HG02973 (cell line): ENCODE measurements around the gene SLC16A1.
A peak's percentile ranks its signal among the peaks of the same experiment; 100 is the strongest.
"Not testable (repeated sequence)": the region's sequence is repeated elsewhere in the genome, so short reads cannot be mapped to it uniquely, and the experiment has no call there.

Source experiments
- ATAC-seq: cut with Tn5 transposase; IDR thresholded peaks from one replicate; pipeline ENCODE4 v1.9.1; 2021; ENCODE audit warnings: moderate library complexity; ENCODE audit not compliant: unreplicated experiment

The SLC16A1 gene, protein sequence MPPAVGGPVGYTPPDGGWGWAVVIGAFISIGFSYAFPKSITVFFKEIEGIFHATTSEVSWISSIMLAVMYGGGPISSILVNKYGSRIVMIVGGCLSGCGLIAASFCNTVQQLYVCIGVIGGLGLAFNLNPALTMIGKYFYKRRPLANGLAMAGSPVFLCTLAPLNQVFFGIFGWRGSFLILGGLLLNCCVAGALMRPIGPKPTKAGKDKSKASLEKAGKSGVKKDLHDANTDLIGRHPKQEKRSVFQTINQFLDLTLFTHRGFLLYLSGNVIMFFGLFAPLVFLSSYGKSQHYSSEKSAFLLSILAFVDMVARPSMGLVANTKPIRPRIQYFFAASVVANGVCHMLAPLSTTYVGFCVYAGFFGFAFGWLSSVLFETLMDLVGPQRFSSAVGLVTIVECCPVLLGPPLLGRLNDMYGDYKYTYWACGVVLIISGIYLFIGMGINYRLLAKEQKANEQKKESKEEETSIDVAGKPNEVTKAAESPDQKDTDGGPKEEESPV

DNA sequence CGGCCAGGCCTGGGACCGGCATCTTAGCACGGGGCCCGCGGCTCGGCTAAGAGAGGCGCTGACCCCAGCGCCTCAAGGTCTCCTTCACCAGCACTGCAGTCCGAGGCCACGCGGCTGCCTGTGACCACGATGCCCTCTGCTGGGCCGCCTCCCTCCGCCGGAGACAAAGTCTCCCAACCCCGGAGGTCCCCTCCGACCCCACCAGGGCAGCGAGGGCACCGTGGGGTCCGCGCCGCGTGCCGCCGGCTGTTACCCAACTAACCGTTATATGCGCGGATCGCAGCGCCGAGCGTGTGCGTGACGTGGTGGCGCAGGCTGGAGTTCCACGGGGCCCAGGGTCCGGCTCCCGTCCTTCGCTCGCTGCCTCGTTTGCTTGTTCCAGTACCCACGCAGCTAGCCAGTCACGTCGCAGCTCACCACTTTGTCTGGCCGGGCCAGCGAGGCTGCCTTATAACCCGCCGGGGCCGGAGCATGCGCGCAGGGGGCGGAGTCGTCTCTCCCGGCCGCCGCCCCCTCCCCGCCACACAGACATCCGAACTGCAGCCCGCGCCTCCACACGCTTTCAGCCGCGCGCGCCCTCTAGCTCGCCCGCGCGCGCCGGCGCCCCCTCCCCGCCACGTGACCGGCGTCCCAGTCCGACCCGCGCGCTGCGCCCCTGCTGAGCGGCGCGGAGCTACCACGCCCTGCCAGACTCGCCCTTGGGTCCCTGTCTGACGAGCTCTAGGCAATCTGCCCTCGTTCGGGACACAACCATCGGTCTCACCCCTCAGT, at the start of gene SLC16A1:
Gene SLC16A1, minus strand, starts transcription at position 424 of the 771 bp plus-strand sequence. CDS start 26,888 bp downstream, outside the sequence.
- peak; percentile 60 for ATAC-seq

DNA sequence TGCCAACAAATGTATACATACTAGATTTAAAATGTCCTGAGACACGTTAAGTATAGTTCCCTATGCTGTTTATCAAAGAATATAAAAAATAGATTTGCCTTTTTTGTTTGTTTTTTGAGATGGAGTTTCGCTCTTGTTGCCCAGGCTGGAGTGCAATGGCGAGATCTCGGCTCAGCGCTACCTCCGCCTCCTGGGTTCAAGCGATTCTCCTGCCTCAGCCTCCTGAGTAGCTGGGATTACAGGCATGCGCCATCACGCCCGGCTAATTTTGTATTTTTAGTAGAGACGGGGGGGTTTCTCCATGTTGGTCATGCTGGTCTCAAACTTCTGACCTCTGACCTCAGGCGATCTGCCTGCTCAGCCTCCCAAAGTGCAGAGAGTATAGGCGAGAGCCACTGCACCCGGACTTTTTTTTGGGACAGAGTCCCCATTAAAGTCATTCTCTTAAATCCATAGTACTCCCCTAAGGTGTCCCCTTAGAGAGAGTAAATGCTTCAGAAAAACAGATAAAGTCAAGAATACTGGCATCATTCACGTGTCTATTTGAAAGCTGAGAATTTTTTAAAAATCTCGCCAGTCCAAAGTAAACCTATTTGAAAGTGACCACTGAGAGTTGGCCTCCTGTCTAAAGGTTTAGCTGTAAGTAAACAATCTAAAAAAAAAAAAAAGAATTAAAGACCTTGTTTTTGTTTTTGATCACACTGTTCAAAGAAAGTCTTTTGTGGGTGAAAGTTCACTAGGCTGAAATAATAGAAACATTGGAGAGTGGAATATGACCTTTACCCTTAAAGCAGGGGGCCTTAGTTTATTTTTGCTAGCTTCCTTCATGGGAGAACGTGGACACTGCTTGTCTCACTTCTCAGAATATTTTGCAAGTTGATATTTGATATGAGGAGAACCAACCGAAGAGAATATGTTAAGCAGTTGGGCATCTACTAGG, 48.0 kb upstream of the SLC16A1 start:
- ATAC-seq = no peak

DNA sequence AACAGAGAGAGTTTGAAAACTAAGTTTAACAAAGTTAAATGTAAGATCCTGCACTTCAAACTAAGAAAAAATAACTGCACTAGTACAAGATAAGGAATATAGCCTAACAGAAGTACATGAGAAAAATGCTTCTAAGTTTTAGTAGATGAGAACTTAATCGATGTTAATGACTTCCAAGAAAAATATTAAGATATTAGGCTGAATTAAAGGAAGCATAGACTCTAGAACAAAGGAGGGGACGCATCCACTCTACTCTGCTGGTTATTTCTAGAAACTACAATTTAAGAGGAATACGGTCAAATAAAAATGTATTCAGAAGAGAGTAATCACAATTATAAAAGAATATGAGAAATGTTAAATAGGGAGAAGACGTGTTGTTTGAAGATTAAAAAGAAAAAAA, 46.3 kb upstream of the SLC16A1 start:
- ATAC-seq = no peak

DNA sequence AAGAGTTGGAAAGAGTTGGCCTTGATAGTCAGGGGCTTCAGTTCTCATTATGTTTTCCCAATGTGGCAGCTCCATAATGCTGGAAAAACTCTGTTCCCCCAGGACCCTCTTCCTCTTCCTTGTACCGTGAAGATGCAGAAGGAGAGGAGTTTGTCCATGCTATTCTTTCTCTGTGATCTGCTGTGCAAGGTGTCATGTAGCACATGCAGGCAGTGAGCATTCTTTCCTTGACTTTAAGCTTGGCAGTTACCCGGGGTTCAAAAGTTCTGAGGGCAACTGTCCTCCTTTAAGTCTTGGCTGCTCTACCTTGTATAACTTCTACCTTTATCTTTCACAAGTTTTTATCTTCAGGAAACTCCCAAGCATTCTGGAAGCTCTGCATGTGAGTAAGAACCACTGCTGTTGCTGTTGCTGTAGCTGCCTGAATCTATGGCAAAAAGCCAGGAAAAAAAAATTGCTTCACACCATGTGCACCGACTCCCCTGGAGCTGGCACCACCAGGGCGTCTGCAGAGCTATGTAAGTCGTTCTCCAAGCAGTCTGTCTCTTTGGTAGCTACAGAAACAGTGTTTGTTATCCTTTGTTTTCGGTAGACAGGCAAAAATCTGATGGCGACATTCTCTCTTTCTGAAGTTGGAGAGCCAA, 42.7 kb upstream of the SLC16A1 start:
- ATAC-seq = no peak

DNA sequence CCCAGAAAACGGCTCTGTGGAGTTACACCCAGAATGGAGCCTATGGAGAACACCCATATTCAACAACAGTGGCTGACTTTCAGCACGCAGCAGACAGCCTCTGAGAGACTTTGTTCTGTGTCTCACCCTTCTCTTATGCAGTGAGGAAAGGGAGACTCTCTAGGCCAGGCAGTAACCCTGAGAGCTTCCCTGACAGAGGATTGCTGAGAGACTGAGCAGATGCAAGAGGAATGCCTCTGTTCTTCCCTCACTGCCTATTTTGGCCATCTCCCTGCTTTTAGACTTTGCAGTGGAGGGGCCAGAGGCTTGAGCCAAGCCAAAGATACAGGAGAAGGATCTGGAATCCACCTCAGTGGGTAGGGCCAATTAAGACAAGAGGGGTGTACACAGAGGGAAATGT, 41.8 kb upstream of the SLC16A1 start:
- ATAC-seq = no peak

DNA sequence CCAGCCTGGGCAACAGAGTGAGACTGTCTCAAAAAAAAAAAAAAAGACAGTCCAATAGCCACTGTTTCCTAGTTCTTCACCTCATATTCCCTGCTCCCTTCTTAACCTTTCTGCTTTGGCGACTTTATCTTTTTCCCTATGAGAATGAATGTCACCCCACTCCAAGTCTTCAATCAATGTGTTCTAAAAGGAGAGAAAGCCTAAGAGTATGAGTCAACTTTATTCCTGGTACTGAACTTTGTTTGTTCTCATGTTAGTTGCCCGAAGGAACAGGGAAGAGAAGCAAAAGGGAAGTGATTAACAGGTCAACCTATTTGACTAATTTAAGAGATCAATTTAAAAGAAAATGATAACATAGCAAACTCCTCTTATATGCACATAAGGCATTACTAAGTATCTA, 39.9 kb upstream of the SLC16A1 start:
- ATAC-seq = no peak

DNA sequence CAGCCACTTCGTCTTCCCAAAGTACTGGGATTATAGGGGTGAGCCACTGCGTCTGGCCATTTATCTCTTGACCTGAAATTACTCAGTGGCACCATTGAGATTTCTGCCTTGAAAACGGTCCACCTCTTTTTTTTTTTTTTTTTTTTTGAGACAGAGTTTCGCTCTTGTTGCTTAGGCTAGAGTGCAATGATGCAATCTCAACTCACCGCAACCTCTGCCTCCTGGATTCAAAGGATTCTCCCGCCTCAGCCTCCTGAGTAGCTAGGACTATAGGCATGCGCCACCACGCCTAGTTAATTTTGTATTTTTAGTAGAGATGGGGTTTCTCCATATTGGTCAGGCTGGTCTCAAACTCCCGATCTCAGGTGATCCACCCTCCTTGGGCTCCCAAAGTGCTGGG, 39.0 kb upstream of the SLC16A1 start:
- ATAC-seq = not testable (repeated sequence)

DNA sequence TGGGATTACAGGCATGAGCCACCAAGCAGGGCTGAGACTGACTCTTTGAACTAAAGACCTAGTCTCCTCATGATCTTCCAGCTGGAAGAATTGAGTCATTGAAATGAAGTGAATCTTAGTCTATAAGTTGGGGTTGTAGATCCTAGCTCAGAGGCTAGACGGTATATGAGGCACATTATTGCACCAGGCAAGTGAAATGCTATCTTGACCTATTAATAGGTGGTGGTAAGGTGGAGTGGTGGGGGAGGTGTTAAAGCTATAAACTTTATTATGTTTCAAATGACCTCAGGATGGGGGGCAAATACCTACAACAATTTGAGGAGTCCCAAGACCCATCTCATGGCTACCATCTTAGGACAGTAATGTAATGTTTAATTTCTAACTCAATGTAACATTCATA, 36.8 kb upstream of the SLC16A1 start:
- ATAC-seq = no peak

DNA sequence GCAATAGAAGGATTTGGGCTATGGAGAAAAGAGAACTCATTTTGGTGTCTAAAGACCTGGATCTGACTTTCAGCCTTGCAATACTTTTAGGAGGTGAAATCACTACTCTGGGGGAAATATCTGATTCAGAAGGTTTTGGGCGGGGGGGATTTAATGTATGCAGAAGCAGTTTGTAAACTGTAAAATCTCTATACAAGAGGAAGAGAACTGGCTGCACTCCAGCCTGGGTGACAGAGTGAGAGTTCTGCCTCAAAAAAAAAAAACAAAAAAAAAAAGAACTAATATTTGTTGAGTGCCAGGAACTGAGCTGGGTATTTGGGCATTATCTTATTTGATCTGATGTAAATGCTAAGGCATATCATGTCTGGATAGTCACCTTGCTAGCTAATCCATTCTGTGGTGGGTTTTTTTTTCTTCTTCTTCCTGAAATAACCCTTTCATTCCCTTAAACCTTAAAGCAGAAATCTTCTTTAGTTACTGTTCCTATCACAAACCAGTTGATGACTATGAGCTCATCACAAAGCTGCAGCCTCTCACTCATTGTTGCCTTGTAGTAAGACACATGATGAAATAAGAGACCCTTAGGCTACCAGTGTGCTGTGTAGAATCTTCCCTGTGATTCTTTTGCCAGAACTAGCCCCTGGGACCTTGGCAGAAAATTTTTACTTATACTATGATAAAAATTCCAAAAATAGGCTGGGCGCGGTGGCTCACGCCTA, 35.6 kb upstream of the SLC16A1 start:
- ATAC-seq = no peak

DNA sequence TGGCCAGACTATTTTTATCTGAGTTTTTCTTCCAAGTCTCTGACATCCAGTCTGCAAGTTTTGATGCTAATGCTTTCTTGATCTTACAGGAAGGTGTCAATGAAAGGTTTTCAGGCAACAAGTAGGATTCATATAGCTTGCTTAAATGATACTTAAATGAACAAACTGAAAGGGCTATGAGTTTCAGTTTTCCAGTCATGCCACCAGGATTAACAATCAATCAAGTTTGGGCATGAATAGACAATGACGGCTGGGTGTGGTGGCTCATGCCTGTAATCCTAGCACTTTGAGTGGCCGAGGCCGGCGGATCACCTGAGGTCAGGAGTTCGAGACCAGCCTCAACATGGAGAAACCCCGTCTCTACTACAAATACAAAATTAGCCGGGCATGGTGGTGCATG, 34.3 kb upstream of the SLC16A1 start:
- no peak for ATAC-seq

DNA sequence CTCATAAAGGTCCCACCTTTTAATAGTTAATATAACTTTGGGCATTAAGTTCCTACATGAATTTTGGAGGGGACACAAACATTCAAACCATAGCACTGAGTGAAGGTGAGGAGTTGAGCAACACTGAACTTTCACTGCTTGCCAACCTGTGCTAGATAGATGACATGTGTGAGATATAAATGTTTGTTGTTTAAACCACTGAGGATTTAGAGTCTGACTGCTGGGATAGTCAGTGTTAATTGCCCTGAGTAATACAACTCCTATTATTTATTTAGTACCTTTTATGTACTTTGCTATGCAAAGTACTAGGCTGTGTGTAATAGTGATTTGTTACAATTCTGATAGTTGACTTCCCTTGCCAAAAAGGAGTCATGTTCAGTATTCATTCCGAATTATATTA, 32.4 kb upstream of the SLC16A1 start:
- ATAC-seq = no peak

DNA sequence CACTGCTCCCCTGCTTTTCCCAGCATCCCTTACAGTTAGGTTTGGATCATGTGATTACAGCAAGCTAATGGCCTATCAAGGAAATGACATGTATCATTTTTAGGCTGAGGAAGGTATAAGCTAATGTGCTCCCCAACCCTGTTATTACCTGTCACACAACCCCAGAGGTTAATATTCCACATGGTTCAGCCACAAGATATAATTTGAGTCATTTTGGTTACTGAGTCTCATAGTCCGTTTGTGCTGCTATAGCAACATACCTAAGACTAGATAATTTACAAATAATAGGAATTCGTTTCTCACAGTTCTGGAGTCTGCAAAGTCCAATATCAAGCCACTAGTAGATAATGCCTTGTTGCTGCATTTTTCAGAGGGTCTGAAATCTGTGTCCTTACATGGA, 29.1 kb upstream of the SLC16A1 start:
- peak; percentile 91 for ATAC-seq

DNA sequence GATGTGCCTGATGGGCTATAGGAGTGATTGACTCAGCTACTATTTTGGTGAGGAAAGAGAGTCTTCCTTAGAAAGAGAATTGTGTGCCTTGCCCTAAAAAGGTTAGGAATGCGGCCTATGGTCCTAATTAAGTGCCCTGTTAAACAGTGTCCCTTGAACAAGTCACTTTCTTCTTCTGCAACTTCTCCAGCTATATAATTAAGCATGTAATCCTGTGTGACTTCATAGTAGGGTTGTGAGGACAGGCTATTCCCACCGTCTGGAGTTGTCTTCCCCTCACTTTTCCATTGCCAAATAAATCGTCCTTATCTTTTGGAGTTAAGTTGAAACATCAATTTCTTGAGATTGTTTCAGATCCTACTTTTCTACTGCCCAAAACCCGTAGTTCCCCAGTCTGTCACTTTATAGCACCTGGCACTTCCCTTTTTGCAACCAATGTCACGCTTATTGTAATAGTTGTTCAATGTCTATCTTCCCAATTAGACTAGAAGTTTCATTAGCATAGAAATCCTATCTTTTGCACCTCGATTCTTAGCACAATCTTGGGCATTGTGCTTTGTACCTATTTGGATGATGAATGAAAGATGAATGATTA, 27.6 kb upstream of the SLC16A1 start:
- no peak for ATAC-seq

DNA sequence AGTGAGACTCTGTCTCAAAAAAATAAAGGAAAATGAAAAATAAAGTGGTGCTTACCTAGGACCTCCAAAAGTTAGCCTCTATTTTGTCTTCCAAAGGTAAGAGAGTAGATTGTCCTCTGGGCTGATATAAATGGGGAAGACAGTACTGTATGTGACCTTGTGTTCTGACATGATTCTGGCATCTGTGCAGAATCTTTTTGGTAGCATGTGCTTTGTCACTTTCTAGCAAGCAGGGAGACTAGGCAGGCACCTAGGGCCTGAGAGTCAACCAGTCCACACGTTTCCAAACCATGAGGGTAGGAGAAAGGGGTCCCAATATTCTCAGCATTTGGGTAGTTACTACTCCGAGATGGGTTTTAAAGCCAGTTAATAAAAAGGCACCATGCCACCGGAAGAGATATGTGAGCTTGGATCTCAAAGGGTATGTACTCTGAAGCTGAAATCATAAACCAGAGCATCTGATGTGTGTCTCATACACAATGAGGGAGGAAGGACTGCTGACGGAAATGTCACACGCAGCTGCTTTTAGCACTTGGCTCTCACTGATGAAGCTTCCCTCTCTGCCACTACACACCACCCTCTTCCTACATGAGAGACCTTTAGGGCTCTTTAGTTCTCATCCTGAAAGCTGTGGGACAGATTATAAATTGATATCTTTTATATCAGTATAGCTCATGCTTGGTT, 27.0 kb upstream of the SLC16A1 start:
- ATAC-seq = no peak

DNA sequence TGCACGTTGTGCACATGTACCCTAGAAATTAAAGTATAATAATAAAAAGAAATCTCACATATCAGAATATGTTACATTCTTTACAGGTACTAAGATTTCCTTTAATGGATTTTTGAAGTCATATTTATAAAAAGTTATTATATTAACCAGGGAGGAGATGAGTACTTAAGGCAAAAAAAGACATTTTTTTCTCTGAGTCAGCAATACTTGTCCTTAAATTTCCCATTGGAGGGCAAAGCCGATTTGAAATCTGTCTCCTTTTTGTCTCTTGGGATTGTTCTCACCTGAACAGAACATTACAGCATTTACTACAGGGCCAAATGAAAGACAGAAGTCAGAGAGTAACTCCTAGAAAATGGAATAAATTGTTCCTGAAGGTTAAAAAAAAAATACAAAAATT, 26.3 kb upstream of the SLC16A1 start:
- no peak for ATAC-seq

DNA sequence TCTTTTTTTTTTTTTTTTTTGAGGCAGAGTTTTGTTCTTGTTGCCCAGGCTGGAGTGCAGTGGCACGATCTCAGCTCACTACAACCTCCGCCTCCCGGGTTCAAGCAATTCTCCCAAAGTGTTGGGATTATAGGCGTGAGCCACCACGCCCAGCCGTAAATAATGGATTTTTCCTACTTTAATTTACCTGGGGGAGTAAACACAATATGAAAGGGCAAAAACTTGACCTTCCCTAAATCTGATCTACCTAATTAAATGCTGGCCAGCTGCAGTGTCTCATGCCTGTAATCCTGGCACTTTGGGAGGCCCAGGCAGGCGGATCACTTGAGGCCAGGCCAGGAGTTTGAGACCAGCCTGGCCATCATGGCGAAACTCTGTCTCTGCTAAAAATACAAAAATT, 25.8 kb upstream of the SLC16A1 start:
- not testable (repeated sequence) for ATAC-seq

DNA sequence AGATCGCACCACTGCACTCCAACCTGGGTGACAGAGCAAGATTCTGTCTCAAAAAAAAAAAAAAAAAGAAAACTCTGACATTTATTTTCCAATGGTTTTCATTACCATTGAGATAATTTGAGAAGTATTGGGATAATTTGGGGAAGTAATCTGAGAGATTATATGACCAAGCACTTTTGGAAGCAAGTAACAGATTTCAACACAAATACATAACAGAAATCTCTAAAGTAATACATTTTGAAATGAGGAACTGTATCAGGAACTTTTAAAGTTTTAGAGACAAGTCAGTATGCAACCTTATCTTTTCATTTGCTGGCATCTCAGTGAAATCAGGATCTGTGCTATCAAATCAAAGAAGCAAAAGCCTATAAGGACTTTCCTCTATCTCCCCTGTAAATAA, 25.4 kb upstream of the SLC16A1 start:
- no peak for ATAC-seq

DNA sequence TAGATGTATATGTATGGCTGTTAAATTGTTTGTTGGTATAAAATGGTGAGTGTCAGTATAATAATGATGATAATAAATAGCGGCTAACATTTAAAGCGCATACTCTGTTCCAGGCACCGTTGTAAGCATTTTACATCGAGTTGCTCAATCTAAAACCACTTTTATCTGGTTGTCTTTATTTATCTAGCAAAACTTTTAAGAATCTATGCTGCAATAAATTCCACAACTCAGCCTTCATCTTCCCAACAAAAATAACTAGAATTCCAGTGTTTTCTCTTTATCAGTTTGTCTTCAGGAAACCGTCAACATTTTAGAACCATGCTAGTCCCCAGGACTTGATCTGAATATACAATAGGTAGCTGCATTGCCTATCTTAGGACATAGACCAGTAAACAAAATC, 19.3 kb upstream of the SLC16A1 start:
- ATAC-seq = no peak

DNA sequence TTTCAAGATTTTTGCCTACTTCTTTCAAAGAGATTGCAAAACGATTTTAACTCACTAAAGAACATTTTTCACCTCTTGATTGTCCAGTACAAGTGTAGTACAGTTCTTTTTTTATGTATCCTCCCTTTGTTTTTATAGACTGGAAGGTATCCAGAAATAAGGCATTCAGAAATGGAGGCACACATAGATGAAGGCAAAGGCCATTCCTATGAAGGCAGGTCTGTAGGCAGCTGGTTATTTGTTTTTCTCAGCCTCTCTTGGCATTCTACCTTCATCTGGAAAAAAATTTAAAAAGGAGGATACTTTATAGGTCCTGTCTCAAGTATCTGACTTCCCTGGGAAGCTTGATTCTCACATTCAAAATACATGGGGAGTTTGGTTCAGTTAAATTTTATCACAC, 18.6 kb upstream of the SLC16A1 start:
- ATAC-seq = no peak
